Ectodermal cell (in vitro differentiated cells): ENCODE measurements around the gene PHC2.

Experiments used
- H3K27ac ChIP-seq: 2 replicates; pipeline ENCODE4 v1.7.0; 2013; ENCODE audit warnings: mild to moderate bottlenecking, low read depth, low read length; ENCODE audit not compliant: insufficient read depth, poor library complexity, severe bottlenecking
- H3K27me3 ChIP-seq: 2 replicates; pipeline ENCODE4 v1.7.0; 2013; ENCODE audit warnings: mild to moderate bottlenecking, low read length; ENCODE audit not compliant: insufficient read depth, control insufficient read depth, poor library complexity, severe bottlenecking
- H3K36me3 ChIP-seq: one replicate; pipeline ENCODE4 v1.7.0; 2013; ENCODE audit warnings: low read length; ENCODE audit not compliant: control insufficient read depth, insufficient read depth
- H3K4me1 ChIP-seq: one replicate; pipeline ENCODE4 v1.7.0; 2013; ENCODE audit warnings: low read length; ENCODE audit not compliant: control insufficient read depth, insufficient read depth
- H3K4me3 ChIP-seq: 2 replicates; pipeline ENCODE4 v1.7.0; 2013; ENCODE audit warnings: low read depth, low read length, control low read depth; ENCODE audit not compliant: insufficient read depth
- H3K9me3 ChIP-seq: 2 replicates; pipeline ENCODE4 v1.7.0; 2013; ENCODE audit warnings: mild to moderate bottlenecking, low read length, moderate library complexity; ENCODE audit not compliant: control insufficient read depth
- WGBS, 2 experiments: methylation state at CpG; one replicate each; pipeline ENCODE4 v1.1.7; 2013; ENCODE audit warnings: missing lambda C conversion rate in 2 of 2; 5-methylcytosine and 5-hydroxymethylcytosine counted together

Gene PHC2

GRCh38 chr1:33400153-33400911, 30.6 kb downstream of the PHC2 start:
- H3K27ac ChIP-seq, result no peak overlapping the region
- H3K4me1 ChIP-seq, result no peaks in the 10 kb centered on the region
- H3K4me3 ChIP-seq, result no peak overlapping the region
- no peaks in the 10 kb centered on the region for H3K36me3 ChIP-seq
- H3K9me3 ChIP-seq, result no peaks in the 10 kb centered on the region
- WGBS, 2 experiments, result 91 to 98% methylated on average over 3 of the region's 4 CpGs
- no peaks in the 10 kb centered on the region for H3K27me3 ChIP-seq

GRCh38 chr1:33399375-33399774, 31.5 kb downstream of the PHC2 start:
- Histone ChIP-seq H3K4me1 (peaks cover 2% of the 10 kb centered on the region), H3K27ac (no peak overlapping the region), H3K27me3 (no peaks in the 10 kb centered on the region), H3K4me3 (no peak overlapping the region), H3K36me3 (no peaks in the 10 kb centered on the region), H3K9me3 (no peaks in the 10 kb centered on the region)
- 90 to 95% methylated on average over 3 of the region's 3 CpGs for WGBS, 2 experiments

- Histone ChIP-seq H3K36me3 (no peaks in the 10 kb centered on the region), H3K27me3 (no peaks in the 10 kb centered on the region), H3K4me3 (no peak overlapping the region), H3K27ac (no peak overlapping the region), H3K9me3 (no peaks in the 10 kb centered on the region), H3K4me1 (peaks cover 16% of the 10 kb centered on the region)
Observed at GRCh38 chr1:33397994-33398393, 32.9 kb downstream of the PHC2 start.

- Histone ChIP-seq H3K27ac (no peak overlapping the region), H3K36me3 (no peaks in the 10 kb centered on the region), H3K4me3 (no peak overlapping the region), H3K9me3 (no peaks in the 10 kb centered on the region), H3K27me3 (no peaks in the 10 kb centered on the region), H3K4me1 (peaks cover 24% of the 10 kb centered on the region)
- 92 to 98% methylated on average over 2 of the region's 2 CpGs for WGBS, 2 experiments
Observed at GRCh38 chr1:33397125-33397506, 33.8 kb downstream of the PHC2 start.

GRCh38 chr1:33396188-33397124, 34.4 kb downstream of the PHC2 start:
- Histone ChIP-seq H3K4me1 (peaks cover 24% of the 10 kb centered on the region), H3K27me3 (no peaks in the 10 kb centered on the region), H3K27ac (no peak overlapping the region), H3K4me3 (no peak overlapping the region), H3K9me3 (no peaks in the 10 kb centered on the region), H3K36me3 (no peaks in the 10 kb centered on the region)
- WGBS, 2 experiments, result 88 to 93% methylated on average over 9 to 10 of the region's 10 CpGs

GRCh38 chr1:33394770-33395169, 36.1 kb downstream of the PHC2 start:
- H3K36me3 ChIP-seq, result no peaks in the 10 kb centered on the region
- no peaks in the 10 kb centered on the region for H3K9me3 ChIP-seq
- H3K4me3 ChIP-seq, result no peak overlapping the region
- 94 to 98% methylated on average over 5 of the region's 5 CpGs for WGBS, 2 experiments
- H3K4me1 ChIP-seq, result peaks cover 24% of the 10 kb centered on the region
- H3K27ac ChIP-seq, result no peak overlapping the region
- no peaks in the 10 kb centered on the region for H3K27me3 ChIP-seq

- no peak overlapping the region for H3K27ac ChIP-seq
- H3K4me1 ChIP-seq, result peaks cover 30% of the 10 kb centered on the region
Observed at GRCh38 chr1:33393991-33394390, 36.9 kb downstream of the PHC2 start.

GRCh38 chr1:33393524-33393923, 37.4 kb downstream of the PHC2 start:
- H3K4me1 ChIP-seq, result peaks cover 30% of the 10 kb centered on the region
- no peak overlapping the region for H3K4me3 ChIP-seq
- H3K9me3 ChIP-seq, result no peaks in the 10 kb centered on the region
- peak overlapping the region; percentile 20 for H3K27ac ChIP-seq
- H3K27me3 ChIP-seq, result no peaks in the 10 kb centered on the region
- WGBS, 2 experiments, result 60 to 91% methylated on average over 1 to 2 of the region's 2 CpGs
- H3K36me3 ChIP-seq, result no peaks in the 10 kb centered on the region

More at GRCh38 chr1:33393991-33394390, 36.9 kb downstream of the PHC2 start:
- H3K36me3 ChIP-seq, result no peaks in the 10 kb centered on the region
- no peak overlapping the region for H3K4me3 ChIP-seq
- no peaks in the 10 kb centered on the region for H3K27me3 ChIP-seq
- H3K9me3 ChIP-seq, result no peaks in the 10 kb centered on the region

GRCh38 chr1:33392639-33393038, 38.3 kb downstream of the PHC2 start:
- Histone ChIP-seq H3K9me3 (no peaks in the 10 kb centered on the region), H3K27me3 (no peaks in the 10 kb centered on the region), H3K27ac (no peak overlapping the region), H3K4me3 (no peak overlapping the region), H3K4me1 (peaks cover 30% of the 10 kb centered on the region), H3K36me3 (no peaks in the 10 kb centered on the region)
- WGBS, 2 experiments, result 57 to 74% methylated on average over 3 of the region's 3 CpGs

GRCh38 chr1:33392206-33392605, 38.7 kb downstream of the PHC2 start:
- no peak overlapping the region for H3K27ac ChIP-seq
- no peaks in the 10 kb centered on the region for H3K27me3 ChIP-seq

More at GRCh38 chr1:33392206-33392605, 38.7 kb downstream of the PHC2 start:
- Histone ChIP-seq H3K4me1 (peaks cover 30% of the 10 kb centered on the region), H3K36me3 (no peaks in the 10 kb centered on the region), H3K4me3 (no peak overlapping the region), H3K9me3 (no peaks in the 10 kb centered on the region)
- 92 to 93% methylated on average over 8 of the region's 8 CpGs for WGBS, 2 experiments
